Measurements from ENCODE around the gene ATG2A.
"Not testable (repeated sequence)": the region's sequence is repeated elsewhere in the genome, so short reads cannot be mapped to it uniquely, and the experiment has no call there.

Gene ATG2A

GRCh38 chr11:64857485-64857884 lies 59.5 kb downstream of the ATG2A start:
- no peak for DNase-seq (ENCODE audit: low read depth in 1 of 2, low spot score in 1 of 2)

DNA sequence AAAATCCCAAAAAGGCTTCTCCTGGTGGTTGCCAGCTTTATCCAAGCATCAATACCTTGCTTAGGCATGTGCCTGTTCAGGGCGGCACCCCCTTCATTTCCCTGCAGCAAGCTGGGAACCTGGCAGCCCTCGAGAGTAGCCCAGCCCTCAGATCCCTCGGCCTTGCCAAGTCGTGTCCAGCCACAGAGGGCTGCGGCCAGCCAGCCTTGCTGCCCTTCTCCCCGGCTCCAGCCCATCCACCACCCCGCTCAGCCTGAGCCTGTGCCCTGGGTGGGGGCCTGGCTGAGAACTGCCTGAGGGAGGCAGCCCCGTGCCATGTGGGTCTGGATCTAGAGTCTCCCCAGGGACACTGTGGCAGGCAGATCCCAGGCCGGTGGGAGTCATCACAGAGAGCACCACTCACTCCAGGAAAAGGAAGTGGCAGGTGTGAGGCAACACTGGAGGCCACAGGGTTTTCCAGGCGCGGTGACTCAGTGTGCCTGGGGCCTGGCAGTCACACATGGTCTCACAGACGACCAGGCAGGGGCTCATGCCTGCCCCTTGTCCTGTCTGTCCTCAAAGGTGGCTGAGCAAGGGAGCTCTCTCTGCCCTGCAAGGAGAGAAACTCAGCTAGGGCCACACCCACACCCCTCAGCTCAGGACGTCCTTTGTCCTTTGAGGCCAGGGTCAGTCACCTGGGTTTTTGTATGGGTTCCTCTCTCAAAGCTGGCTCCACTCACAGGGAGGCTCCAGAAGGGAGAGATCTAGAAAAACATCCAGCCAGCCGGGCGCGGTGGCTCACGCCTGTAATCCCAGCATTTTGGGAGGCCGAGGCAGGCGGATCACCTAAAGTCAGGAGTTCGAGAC lies 60.4 kb downstream of the ATG2A start:
- peak in 1 of 2 donors; percentile 63 for DNase-seq (ENCODE audit: low read depth in 1 of 2, low spot score in 1 of 2)

- DNase-seq (ENCODE audit: low read depth in 1 of 2, low spot score in 1 of 2) = no peak
Measured at GRCh38 chr11:64855596-64856304, 61.3 kb downstream of the ATG2A start.

DNA sequence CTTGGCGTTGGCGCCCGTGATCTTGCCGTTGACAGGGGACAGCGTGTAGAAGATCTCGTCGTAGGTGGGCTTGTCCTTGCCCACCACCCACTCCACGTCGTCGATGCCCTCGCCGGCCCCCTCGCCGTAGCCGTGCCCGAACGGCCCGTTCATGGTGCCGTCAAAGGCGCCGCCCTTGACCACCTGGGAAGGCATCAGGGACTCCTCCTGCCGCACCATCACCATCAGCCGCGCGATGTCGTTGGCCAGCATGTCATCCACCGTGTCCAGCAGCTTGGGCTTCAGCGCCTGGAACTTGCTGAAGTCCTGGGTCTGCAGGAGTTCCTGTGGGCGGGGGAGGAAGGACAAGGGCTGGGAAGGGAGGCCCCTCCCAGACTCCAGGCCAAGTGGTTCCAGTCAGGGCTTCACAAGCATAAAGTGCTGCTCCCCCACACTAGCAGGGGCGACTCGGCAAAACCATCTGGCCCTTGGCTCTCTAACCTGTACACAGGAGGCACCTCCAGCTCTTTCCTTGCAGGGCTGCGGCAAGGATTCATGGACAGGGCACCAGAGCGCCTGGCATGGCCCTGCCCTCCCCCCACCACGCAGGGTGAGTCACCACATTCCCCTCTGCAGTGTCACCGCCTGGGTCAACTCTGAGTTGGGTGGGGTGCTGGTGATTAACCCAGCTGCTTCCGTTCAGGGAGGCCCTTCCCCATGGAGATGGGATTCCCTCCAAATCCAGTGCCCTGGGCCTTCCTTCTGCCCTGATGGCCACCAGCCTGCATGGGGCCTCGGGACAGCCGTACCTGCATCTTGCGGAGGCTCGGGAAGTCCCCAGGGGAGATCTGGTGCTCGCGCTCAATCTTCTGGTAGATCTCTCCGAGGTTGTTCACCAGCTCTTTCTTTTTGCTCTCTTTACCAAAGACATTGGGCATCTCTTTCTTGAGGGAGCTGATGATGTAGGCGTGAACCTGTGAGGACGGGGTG lies 62.2 kb downstream of the ATG2A start:
- DNase-seq (ENCODE audit: low read depth in 1 of 2, low spot score in 1 of 2) = no peak

GRCh38 chr11:64854157-64854533 lies 62.9 kb downstream of the ATG2A start:
- no peak for DNase-seq (ENCODE audit: low read depth in 1 of 2, low spot score in 1 of 2)

DNA sequence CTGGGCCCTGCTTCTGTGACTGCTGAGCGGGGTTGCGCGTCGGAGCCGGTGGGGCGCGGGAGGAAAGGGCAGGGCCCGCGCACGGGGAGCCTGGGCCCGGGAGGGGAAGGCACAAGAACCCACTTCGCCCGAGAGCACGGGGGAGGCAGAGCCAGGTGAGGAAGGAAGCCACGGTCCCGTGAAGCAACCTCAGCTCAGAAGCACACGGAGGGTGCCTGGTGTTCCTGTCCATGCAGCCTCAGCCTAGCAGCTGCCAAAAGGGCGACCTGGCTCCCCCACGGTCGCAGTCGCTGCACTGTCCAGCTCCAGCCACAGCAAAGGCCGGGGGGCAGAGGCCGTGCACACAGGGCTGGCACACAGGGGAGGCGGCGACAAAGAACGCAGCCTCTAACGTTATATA lies 63.3 kb downstream of the ATG2A start:
- DNase-seq (ENCODE audit: low read depth in 1 of 2, low spot score in 1 of 2) = no peak

GRCh38 chr11:64852804-64853509 lies 64.1 kb downstream of the ATG2A start:
- DNase-seq (ENCODE audit: low read depth in 1 of 2, low spot score in 1 of 2) = no peak

- DNase-seq (ENCODE audit: low read depth in 1 of 2, low spot score in 1 of 2) = no peak
Measured at GRCh38 chr11:64851831-64852351, 65.1 kb downstream of the ATG2A start.

- DNase-seq (ENCODE audit: low read depth in 1 of 2, low spot score in 1 of 2) = no peak
Measured at GRCh38 chr11:64850979-64851567, 65.9 kb downstream of the ATG2A start.

DNA sequence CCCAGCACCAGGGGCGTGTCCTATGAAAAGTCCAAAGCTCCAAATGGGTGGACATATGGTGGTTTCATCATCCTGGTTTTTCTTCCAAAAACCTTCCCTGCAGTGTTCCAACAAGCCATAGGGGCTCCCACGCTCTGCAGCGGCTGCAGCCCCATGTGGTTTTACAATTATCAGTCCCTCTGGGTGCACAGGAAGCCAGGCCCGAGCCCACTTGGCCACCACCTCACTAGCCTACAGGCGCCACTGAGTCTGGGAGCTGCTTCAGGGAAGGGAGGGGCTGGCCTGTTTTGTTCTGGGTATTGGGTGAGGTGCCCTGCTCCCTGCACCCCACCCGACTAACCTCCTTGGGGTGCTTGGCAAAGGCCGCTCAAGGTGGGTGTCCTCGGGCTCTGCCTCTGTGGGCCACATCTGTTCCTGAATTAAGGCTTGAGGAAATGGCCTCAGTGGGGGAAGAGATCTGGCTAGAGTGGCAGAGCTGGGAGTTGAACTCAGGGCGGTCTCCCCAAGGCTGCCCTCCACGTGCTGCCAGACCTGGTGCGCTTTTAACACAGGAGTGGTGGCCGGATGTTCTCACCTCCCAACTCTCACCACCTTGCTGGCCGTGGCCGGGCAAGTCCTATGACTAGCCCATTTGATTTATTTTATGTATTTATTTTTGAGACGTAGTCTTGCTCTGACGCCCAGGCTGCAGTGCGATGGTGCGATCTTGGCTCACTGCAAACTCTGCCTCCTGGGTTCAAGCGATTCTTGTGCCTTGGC lies 67.2 kb downstream of the ATG2A start:
- DNase-seq (ENCODE audit: low read depth in 1 of 2, low spot score in 1 of 2) = no peak

GRCh38 chr11:64848826-64849597 lies 68.0 kb downstream of the ATG2A start:
- DNase-seq (ENCODE audit: low read depth in 1 of 2, low spot score in 1 of 2) = no peak

- no peak for DNase-seq (ENCODE audit: low read depth in 1 of 2, low spot score in 1 of 2)
Measured at GRCh38 chr11:64848214-64848825, 68.7 kb downstream of the ATG2A start.

DNA sequence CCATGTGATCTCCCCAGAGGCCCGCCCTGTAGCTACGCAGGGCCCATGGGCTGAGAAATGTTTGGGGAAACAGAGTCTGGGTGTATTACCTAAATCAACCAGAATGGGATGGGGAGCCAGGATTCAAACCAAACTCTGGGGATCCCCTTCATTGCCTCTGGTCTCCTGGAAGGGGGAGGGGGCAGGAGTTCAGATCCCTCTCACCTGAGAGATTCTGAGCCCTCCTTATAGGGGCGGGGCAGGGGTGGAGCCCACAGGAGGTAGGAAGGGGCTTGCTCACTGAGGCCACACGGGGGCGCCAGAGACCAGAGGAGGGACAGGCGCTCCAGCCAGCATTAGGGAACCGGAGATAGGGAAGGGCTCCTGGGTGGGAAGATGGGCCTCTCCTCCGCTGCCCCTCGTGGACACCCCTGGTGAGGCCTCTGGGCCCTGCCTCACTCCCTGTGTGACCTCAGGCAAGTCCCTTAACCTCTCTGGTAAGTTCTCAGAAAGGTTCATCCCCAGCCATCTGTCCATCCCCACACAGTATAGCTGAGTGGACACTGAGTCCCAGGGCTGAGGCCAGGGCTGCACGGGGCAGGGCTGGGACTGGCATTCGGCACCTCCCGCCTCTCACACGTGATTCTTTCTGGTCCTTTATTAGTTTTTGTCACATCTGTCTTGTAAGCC lies 69.9 kb downstream of the ATG2A start:
- DNase-seq (ENCODE audit: low read depth in 1 of 2, low spot score in 1 of 2) = peak; percentile 89

DNA sequence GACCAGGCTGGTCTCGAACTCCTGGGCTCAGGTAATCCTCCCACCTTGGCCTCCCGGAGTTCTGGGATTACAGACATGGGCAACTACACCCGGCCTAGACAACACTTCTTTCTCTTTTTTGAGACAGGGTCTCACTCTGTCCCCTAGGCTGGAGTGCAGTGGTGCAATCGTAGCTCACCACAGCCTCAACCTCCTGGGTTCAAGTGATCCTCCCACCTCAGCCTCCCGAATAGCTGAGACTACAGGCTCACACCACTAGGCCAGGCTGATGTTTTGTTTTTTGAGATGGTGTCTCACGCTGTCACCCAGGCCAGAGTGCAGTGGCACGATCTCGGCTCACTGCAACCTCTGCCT lies 71.3 kb downstream of the ATG2A start:
- DNase-seq (ENCODE audit: low read depth in 1 of 2, low spot score in 1 of 2) = not testable (repeated sequence)

DNA sequence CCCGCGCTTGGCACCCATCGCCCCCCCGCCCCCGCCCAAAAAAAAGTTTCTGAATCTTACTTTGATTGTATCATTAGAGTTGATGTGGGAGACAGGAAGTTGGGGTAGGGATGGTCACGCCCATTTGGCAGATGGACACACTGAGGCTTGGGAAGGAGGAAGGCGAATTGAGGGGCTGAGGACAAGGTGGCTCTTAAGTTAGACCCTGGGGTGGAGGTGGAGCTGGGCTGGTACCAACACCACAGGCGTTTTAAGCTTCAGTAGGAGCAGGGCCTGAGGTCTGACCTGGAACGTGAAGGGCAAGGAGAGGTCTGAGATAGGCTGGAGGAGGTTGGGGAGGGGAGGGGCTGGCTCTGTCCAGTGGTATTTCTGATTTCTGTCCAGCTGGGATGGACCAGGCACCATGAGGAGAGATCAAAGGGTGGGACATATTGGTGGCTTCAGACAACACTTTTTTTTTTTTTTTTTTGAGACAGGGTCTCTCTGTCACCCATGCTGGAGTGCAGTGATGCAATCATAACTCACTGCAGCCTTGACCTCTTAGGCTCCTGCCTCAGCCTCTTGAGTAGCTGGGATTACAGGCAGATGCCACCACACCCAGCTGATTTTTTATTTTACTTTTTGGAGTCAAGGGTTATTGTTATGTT lies 71.8 kb downstream of the ATG2A start:
- DNase-seq (ENCODE audit: low read depth in 1 of 2, low spot score in 1 of 2) = no peak
